Stimulated activated CD8-positive, alpha-beta memory T cell treated with anti-CD3 and anti-CD28 coated beads, Interleukin-7, amount 100 ng/mL, for 24 hours (primary cell): ENCODE data around the gene DENND1A.
"Not testable (repeated sequence)": the region's sequence is repeated elsewhere in the genome, so short reads cannot be mapped to it uniquely, and the experiment has no call there.

ENCODE experiments used
- DNase-seq: peaks from one replicate; pipeline ENCODE4 v3.0.0-alpha.2; 2020; ENCODE audit warnings: low read depth

Gene DENND1A

GRCh38 chr9:123769719-123770118 lies 160.2 kb downstream of the DENND1A start:
- no peak for DNase-seq

- no peak for DNase-seq
These were observed 165.9 kb downstream of the DENND1A start for GRCh38 chr9:123763910-123764588.

GRCh38 chr9:123761905-123762605 lies 167.9 kb downstream of the DENND1A start:
- DNase-seq = no peak

GRCh38 chr9:123757960-123758359 lies 172.0 kb downstream of the DENND1A start:
- no peak for DNase-seq

- no peak for DNase-seq
These were observed 172.4 kb downstream of the DENND1A start for GRCh38 chr9:123757547-123757946.

GRCh38 chr9:123756484-123757106 lies 173.3 kb downstream of the DENND1A start:
- DNase-seq = no peak

- DNase-seq = no peak
These were observed 176.2 kb downstream of the DENND1A start for GRCh38 chr9:123753669-123754258.

- no peak for DNase-seq
These were observed 176.9 kb downstream of the DENND1A start for GRCh38 chr9:123753016-123753415.

GRCh38 chr9:123749580-123750202 lies 180.2 kb downstream of the DENND1A start:
- DNase-seq = no peak

- no peak for DNase-seq
These were observed 183.2 kb downstream of the DENND1A start for GRCh38 chr9:123746765-123747164.

- DNase-seq = no peak
These were observed 184.0 kb downstream of the DENND1A start for GRCh38 chr9:123745933-123746332.

- no peak for DNase-seq
These were observed 184.5 kb downstream of the DENND1A start for GRCh38 chr9:123745451-123745850.

GRCh38 chr9:123743737-123744136 lies 186.2 kb downstream of the DENND1A start:
- DNase-seq = no peak

- no peak for DNase-seq
These were observed 187.7 kb downstream of the DENND1A start for GRCh38 chr9:123742009-123742767.

GRCh38 chr9:123741214-123741613 lies 188.7 kb downstream of the DENND1A start:
- DNase-seq = no peak

- DNase-seq = no peak
These were observed 190.0 kb downstream of the DENND1A start for GRCh38 chr9:123739902-123740301.

GRCh38 chr9:123739387-123739786 lies 190.5 kb downstream of the DENND1A start:
- no peak for DNase-seq

GRCh38 chr9:123738648-123739047 lies 191.3 kb downstream of the DENND1A start:
- no peak for DNase-seq

GRCh38 chr9:123735376-123735775 lies 194.6 kb downstream of the DENND1A start:
- no peak for DNase-seq

GRCh38 chr9:123728571-123728970 lies 201.4 kb downstream of the DENND1A start:
- DNase-seq = not testable (repeated sequence)

GRCh38 chr9:123727332-123727731 lies 202.6 kb downstream of the DENND1A start:
- no peak for DNase-seq

GRCh38 chr9:123725389-123725788 lies 204.5 kb downstream of the DENND1A start:
- no peak for DNase-seq
